ENCODE data around the gene LAMA5.

GRCh38 chr20:62301773-62302340, 65.3 kb downstream of the LAMA5 start:
- TF ChIP-seq EZH2 (IDR thresholded peaks at IDR 0.05; ENCODE audit: borderline replicate concordance, insufficient read depth, low read depth, low read length, poor library complexity, severe bottlenecking) (no peak), CTCF (IDR thresholded peaks at IDR 0.05) (peak; percentile 78)

Measured in B cell (primary cell).